GM19395 (cell line): ENCODE results near the gene KCTD17.

Source experiments
- ATAC-seq: cut with Tn5 transposase; IDR thresholded peaks from one replicate; pipeline ENCODE4 v1.9.1; 2021; ENCODE audit warnings: mild to moderate bottlenecking, moderate library complexity; ENCODE audit not compliant: unreplicated experiment

KCTD17 gene

GRCh38 chr22:37072673-37073072, 21.1 kb downstream of the KCTD17 start:
- no peak for ATAC-seq

GRCh38 chr22:37074537-37074936, 23.0 kb downstream of the KCTD17 start:
- no peak for ATAC-seq

GRCh38 chr22:37075046-37075445, 23.5 kb downstream of the KCTD17 start:
- no peak for ATAC-seq

GRCh38 chr22:37075822-37076433, 24.4 kb downstream of the KCTD17 start:
- ATAC-seq = no peak

GRCh38 chr22:37077802-37078448, 26.4 kb downstream of the KCTD17 start:
- ATAC-seq = no peak

GRCh38 chr22:37079158-37079557, 27.6 kb downstream of the KCTD17 start:
- no peak for ATAC-seq

GRCh38 chr22:37079668-37080171, 28.2 kb downstream of the KCTD17 start:
- no peak for ATAC-seq

- ATAC-seq = no peak
Observed at GRCh38 chr22:37080438-37080837, 28.9 kb downstream of the KCTD17 start.

GRCh38 chr22:37080838-37081237, 29.3 kb downstream of the KCTD17 start:
- no peak for ATAC-seq

GRCh38 chr22:37082251-37082873, 30.8 kb downstream of the KCTD17 start:
- ATAC-seq = no peak

- ATAC-seq = no peak
Observed at GRCh38 chr22:37083914-37084313, 32.4 kb downstream of the KCTD17 start.

- no peak for ATAC-seq
Observed at GRCh38 chr22:37084385-37084784, 32.8 kb downstream of the KCTD17 start.

- no peak for ATAC-seq
Observed at GRCh38 chr22:37086184-37086583, 34.6 kb downstream of the KCTD17 start.

GRCh38 chr22:37088108-37088605, 36.6 kb downstream of the KCTD17 start:
- ATAC-seq = no peak

GRCh38 chr22:37088750-37089408, 37.3 kb downstream of the KCTD17 start:
- ATAC-seq = no peak

GRCh38 chr22:37089434-37089833, 37.9 kb downstream of the KCTD17 start:
- ATAC-seq = no peak

GRCh38 chr22:37090920-37091695, 39.6 kb downstream of the KCTD17 start:
- no peak for ATAC-seq

GRCh38 chr22:37091994-37092393, 40.5 kb downstream of the KCTD17 start:
- ATAC-seq = no peak

GRCh38 chr22:37092997-37093396, 41.5 kb downstream of the KCTD17 start:
- ATAC-seq = no peak

- ATAC-seq = no peak
Observed at GRCh38 chr22:37094239-37094638, 42.7 kb downstream of the KCTD17 start.

- ATAC-seq = no peak
Observed at GRCh38 chr22:37095113-37095512, 43.6 kb downstream of the KCTD17 start.
